ENCODE measurements around the gene PITPNM2. TPM values are rescaled to one million over a fixed set of nuclear protein-coding genes. Genes with fewer than 3 reads are reported as not detected.

The PITPNM2 gene
- polyA plus RNA-seq, 1 donor (not counting 4 experiments of a cell fraction or from before 2014, with no cell fraction given), result 1.4 TPM

DNA sequence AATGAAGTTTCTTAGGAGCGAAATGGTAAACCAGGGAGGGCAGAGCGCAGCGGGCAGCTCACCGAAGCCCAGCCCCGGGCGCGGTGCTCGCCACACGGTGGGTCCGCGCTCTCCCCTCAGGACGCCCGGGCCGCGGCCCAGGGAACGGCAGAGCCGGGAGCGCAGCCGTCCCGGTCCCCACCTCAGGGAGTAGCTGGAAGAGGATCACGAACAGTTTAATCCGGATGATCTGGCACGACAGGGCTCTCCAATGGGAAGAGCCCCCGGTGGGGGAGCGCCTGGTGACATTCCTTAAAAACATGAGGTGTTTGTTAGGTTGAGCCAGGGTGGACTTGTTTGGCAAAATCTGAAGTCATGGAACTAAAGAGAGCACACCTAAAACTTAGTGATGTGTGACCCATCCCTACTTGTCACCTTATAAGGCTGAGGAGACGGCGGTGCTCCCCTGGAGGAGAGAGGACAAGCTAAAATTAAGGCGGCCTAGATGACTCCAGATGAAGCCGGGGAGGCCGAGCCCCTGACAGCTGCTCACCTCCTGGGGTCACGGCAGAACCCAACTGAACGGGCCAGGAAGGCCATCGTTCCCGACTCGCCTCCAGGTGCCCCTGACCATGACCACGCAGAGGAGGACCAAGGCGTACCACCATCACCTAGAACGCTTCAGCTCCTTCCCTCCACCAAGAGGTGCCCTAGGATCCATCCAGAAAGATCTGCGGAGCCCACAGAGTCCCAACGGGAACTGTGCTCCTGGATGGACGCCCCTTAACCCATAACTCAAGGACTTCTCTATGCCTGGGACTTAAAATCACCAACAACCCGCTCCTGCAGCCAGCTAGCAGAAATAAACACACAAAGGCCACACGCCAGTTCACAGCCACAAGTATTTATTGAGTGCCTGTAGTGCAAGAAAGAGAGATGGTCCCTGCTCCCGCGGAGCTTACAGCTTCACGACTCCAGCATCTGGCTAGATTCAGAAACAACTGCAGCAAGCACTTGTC lies 866 bp upstream of the PITPNM2 start:
- H4K20me1 ChIP-seq (ENCODE audit: control insufficient read depth, extremely low read depth, insufficient read depth, low read length), result no peaks in the 10 kb centered on the region
- peak overlapping the region; percentile 76 for H3K4me2 ChIP-seq (ENCODE audit: control insufficient read depth, extremely low read depth, insufficient read depth, low read depth, low read length)
- H3K79me2 ChIP-seq (ENCODE audit: control insufficient read depth, insufficient read depth, low read length), result no peaks in the 10 kb centered on the region
- H3K9ac ChIP-seq (ENCODE audit: control insufficient read depth, extremely low read depth, insufficient read depth, low read length), result peak overlapping the region; percentile 69
- H3K27me3 ChIP-seq (ENCODE audit: control insufficient read depth, extremely low read depth, insufficient read depth, low read length), result no peaks in the 10 kb centered on the region
- no peak overlapping the region for H3K27ac ChIP-seq (ENCODE audit: control insufficient read depth, insufficient read depth, low read length)
- peak overlapping the region; percentile 61 for H2AFZ ChIP-seq (ENCODE audit: control insufficient read depth, low read length)
- peaks cover 0 to 2% of the 10 kb centered on the region in 2 experiments for H3K36me3 ChIP-seq (ENCODE audit: control insufficient read depth in 2 of 2, extremely low read depth in 1 of 2, insufficient read depth in 2 of 2, low read length in 2 of 2)
- no peak for DNase-seq (ENCODE audit: low read depth, low spot score)
- TF ChIP-seq, protein P1, sequence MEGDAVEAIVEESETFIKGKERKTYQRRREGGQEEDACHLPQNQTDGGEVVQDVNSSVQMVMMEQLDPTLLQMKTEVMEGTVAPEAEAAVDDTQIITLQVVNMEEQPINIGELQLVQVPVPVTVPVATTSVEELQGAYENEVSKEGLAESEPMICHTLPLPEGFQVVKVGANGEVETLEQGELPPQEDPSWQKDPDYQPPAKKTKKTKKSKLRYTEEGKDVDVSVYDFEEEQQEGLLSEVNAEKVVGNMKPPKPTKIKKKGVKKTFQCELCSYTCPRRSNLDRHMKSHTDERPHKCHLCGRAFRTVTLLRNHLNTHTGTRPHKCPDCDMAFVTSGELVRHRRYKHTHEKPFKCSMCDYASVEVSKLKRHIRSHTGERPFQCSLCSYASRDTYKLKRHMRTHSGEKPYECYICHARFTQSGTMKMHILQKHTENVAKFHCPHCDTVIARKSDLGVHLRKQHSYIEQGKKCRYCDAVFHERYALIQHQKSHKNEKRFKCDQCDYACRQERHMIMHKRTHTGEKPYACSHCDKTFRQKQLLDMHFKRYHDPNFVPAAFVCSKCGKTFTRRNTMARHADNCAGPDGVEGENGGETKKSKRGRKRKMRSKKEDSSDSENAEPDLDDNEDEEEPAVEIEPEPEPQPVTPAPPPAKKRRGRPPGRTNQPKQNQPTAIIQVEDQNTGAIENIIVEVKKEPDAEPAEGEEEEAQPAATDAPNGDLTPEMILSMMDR (optimal IDR thresholded peaks at IDR 0.05 in 1 of 3, IDR thresholded peaks at IDR 0.05 in 1 of 3, conservative IDR thresholded peaks at IDR 0.05 in 1 of 3; ENCODE audit: extremely low read depth in 1 of 3, insufficient read depth in 2 of 3, low read length in 3 of 3), result no peak
- TF ChIP-seq EZH2 (IDR thresholded peaks at IDR 0.05; ENCODE audit: low read length), result no peak
- H3K9me3 ChIP-seq (ENCODE audit: control insufficient read depth, low read depth, low read length), result no peaks in the 10 kb centered on the region
- H3K9me1 ChIP-seq (ENCODE audit: control insufficient read depth, extremely low read depth, insufficient read depth, low read length), result no peaks in the 10 kb centered on the region
- peaks cover 5% of the 10 kb centered on the region for H3K4me1 ChIP-seq (ENCODE audit: control insufficient read depth, extremely low read depth, insufficient read depth, low read length)
- H3K4me3 ChIP-seq (ENCODE audit: control insufficient read depth in 2 of 3, extremely low read depth in 1 of 3, insufficient read depth in 2 of 3, low read depth in 1 of 3, low read length in 3 of 3), result peak overlapping the region; percentile 54 to 75 (median 75)
- dilution Hi-C loops (cut with MboI; ENCODE audit: extremely low pct_ligation_motif_present, low sequenced_read_pairs), result no loop called here
- no peak for FAIRE-seq

DNA sequence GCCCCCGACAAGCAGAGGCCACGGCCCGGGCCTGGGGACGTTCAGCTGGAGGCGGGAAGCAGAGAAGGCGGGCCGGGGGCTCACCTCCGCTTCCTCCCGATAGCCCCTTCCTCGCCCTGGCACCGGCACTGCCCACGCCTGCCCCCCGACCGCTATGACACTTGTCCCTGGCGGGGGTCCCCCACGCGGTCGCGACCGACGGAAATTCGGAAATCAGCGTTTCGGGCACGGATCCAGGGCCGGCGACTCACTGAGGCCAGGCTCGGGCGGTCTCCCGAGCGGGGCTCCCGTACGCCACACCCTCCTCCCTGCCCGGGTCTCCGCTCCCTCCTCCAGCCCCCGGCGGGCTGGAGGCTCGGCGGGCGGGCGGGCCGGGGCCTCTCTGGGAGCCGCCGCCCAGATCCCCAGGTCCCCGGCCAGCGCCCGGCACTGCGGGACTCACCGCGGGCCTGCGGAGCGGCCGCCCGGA lies 581 bp downstream of the PITPNM2 start:
- Histone ChIP-seq H3K9ac (ENCODE audit: control insufficient read depth, extremely low read depth, insufficient read depth, low read length) (peak overlapping the region; percentile 70), H3K9me3 (ENCODE audit: control insufficient read depth, low read depth, low read length) (no peaks in the 10 kb centered on the region), H2AFZ (ENCODE audit: control insufficient read depth, low read length) (peak overlapping the region; percentile 61), H3K27ac (ENCODE audit: control insufficient read depth, insufficient read depth, low read length) (no peak overlapping the region), H3K9me1 (ENCODE audit: control insufficient read depth, extremely low read depth, insufficient read depth, low read length) (peaks cover 2% of the 10 kb centered on the region), H4K20me1 (ENCODE audit: control insufficient read depth, extremely low read depth, insufficient read depth, low read length) (no peaks in the 10 kb centered on the region), H3K36me3 (ENCODE audit: control insufficient read depth in 2 of 2, extremely low read depth in 1 of 2, insufficient read depth in 2 of 2, low read length in 2 of 2) (no peaks in the 10 kb centered on the region), H3K4me1 (ENCODE audit: control insufficient read depth, extremely low read depth, insufficient read depth, low read length) (peaks cover 5% of the 10 kb centered on the region), H3K4me3 (ENCODE audit: control insufficient read depth in 2 of 3, extremely low read depth in 1 of 3, insufficient read depth in 2 of 3, low read depth in 1 of 3, low read length in 3 of 3) (peak overlapping the region; percentile 63 to 70 (median 63)), H3K4me2 (ENCODE audit: control insufficient read depth, extremely low read depth, insufficient read depth, low read depth, low read length) (peak overlapping the region; percentile 83), H3K27me3 (ENCODE audit: control insufficient read depth, extremely low read depth, insufficient read depth, low read length) (no peaks in the 10 kb centered on the region), H3K79me2 (ENCODE audit: control insufficient read depth, insufficient read depth, low read length) (peaks cover under 1% of the 10 kb centered on the region)
- TF ChIP-seq EZH2 (IDR thresholded peaks at IDR 0.05; ENCODE audit: low read length), result no peak
- FAIRE-seq (no peak), DNase-seq (ENCODE audit: low read depth, low spot score) (no peak)
- dilution Hi-C loops (cut with MboI; ENCODE audit: extremely low pct_ligation_motif_present, low sequenced_read_pairs), result no loop called here
